ENCODE measurements around the gene RET. TPM values are rescaled to one million over a fixed set of nuclear protein-coding genes. Genes with fewer than 3 reads are reported as not detected.

Gene RET
- total RNA-seq, 6 donors from 2014 or later: 0.11 to 0.98 (median 0.30) TPM; not detected in 1

GRCh38 chr10:43073191-43073590 lies 3.7 kb upstream of the RET start:
- Histone ChIP-seq H3K36me3 (no peaks in the 10 kb centered on the region), H3K9me3 (no peaks in the 10 kb centered on the region), H3K4me1 (peaks cover 14 to 24% (median 17%) of the 10 kb centered on the region in 4 donors), H3K27me3 (peaks cover 0 to 32% (median 10%) of the 10 kb centered on the region in 4 donors), H3K4me3 (no peak overlapping the region), H3K27ac (no peak overlapping the region)
- ATAC-seq (ENCODE audit: low FRiP score in 2 of 2) (no peak), DNase-seq (no peak)
- whole genome bisulfite sequencing, 2 donors: 83% methylated on average over 2 of the region's 3 CpGs; no CpG with 5 or more reads in 1 of the 2 donors
- TF ChIP-seq EP300 (IDR thresholded peaks at IDR 0.05) (no peak), POLR2A (IDR thresholded peaks at IDR 0.05) (no peak), CTCF (IDR thresholded peaks at IDR 0.05) (no peak), POLR2AphosphoS5 (IDR thresholded peaks at IDR 0.05) (no peak)

- no peaks in the 10 kb centered on the region for H3K36me3 ChIP-seq
- DNase-seq (peak in 1 of 2 donors; percentile 36), ATAC-seq (ENCODE audit: low FRiP score in 2 of 2) (no peak)
- H3K4me1 ChIP-seq: peaks cover 14 to 24% (median 17%) of the 10 kb centered on the region in 4 donors
- no peak overlapping the region for H3K4me3 ChIP-seq
- no peak overlapping the region for H3K27ac ChIP-seq
- WGBS, 2 donors: 60 to 76% methylated on average over 5 to 8 of the region's 8 CpGs
- no peaks in the 10 kb centered on the region for H3K9me3 ChIP-seq
- no peak for TF ChIP-seq CTCF (IDR thresholded peaks at IDR 0.05)
- no peak for TF ChIP-seq POLR2AphosphoS5 (IDR thresholded peaks at IDR 0.05)
- TF ChIP-seq POLR2A (IDR thresholded peaks at IDR 0.05): no peak
- TF ChIP-seq EP300 (IDR thresholded peaks at IDR 0.05): no peak
- peaks cover 0 to 34% (median 10%) of the 10 kb centered on the region in 4 donors for H3K27me3 ChIP-seq
Measured at GRCh38 chr10:43073721-43074120, 3.1 kb upstream of the RET start.

- DNase-seq: peak in 1 of 2 donors; percentile 53
- no peak overlapping the region for H3K4me3 ChIP-seq
- 83 to 87% methylated on average over 4 to 5 of the region's 5 CpGs for WGBS, 2 donors
- no peaks in the 10 kb centered on the region for H3K36me3 ChIP-seq
- H3K4me1 ChIP-seq: peaks cover 14 to 24% (median 17%) of the 10 kb centered on the region in 4 donors
- H3K27ac ChIP-seq: no peak overlapping the region
- H3K27me3 ChIP-seq: peaks cover 0 to 39% (median 11%) of the 10 kb centered on the region in 4 donors
- ATAC-seq (ENCODE audit: low FRiP score in 2 of 2): no peak
- no peaks in the 10 kb centered on the region for H3K9me3 ChIP-seq
- TF ChIP-seq EP300 (IDR thresholded peaks at IDR 0.05): no peak
- no peak for TF ChIP-seq POLR2AphosphoS5 (IDR thresholded peaks at IDR 0.05)
- no peak for TF ChIP-seq CTCF (IDR thresholded peaks at IDR 0.05)
- no peak for TF ChIP-seq POLR2A (IDR thresholded peaks at IDR 0.05)
Measured at GRCh38 chr10:43074409-43074808, 2.5 kb upstream of the RET start.

- no peak overlapping the region for H3K4me3 ChIP-seq
- TF ChIP-seq CTCF (IDR thresholded peaks at IDR 0.05) (no peak), POLR2AphosphoS5 (IDR thresholded peaks at IDR 0.05) (no peak), POLR2A (IDR thresholded peaks at IDR 0.05) (no peak), EP300 (IDR thresholded peaks at IDR 0.05) (no peak)
- H3K4me1 ChIP-seq: peaks cover 14 to 24% (median 17%) of the 10 kb centered on the region in 4 donors
- peaks cover 0 to 39% (median 11%) of the 10 kb centered on the region in 4 donors for H3K27me3 ChIP-seq
- 88 to 93% methylated on average over 7 to 12 of the region's 12 CpGs for WGBS, 2 donors
- no peaks in the 10 kb centered on the region for H3K36me3 ChIP-seq
- DNase-seq: no peak
- no peaks in the 10 kb centered on the region for H3K9me3 ChIP-seq
- no peak overlapping the region for H3K27ac ChIP-seq
- no peak for ATAC-seq (ENCODE audit: low FRiP score in 2 of 2)
Measured at GRCh38 chr10:43074827-43075611, 1.9 kb upstream of the RET start.
